ENCODE data around the gene KDM4B. TPM values are rescaled to one million over a fixed set of nuclear protein-coding genes. Genes with fewer than 3 reads are reported as not detected.
"Not testable (repeated sequence)": the region's sequence is repeated elsewhere in the genome, so short reads cannot be mapped to it uniquely, and the experiment has no call there.

The KDM4B gene
- total RNA-seq, 1 donor from 2014 or later: 21.2 TPM

GRCh38 chr19:4951656-4952055 is 17.3 kb upstream of the KDM4B start:
- DNase-seq (ENCODE audit: low read depth): no peak
- Histone ChIP-seq H3K4me3 (ENCODE audit: low read depth, low read length) (no peak overlapping the region), H3K27me3 (ENCODE audit: control insufficient read depth, insufficient read depth, low read length) (no peaks in the 10 kb centered on the region), H3K36me3 (ENCODE audit: control insufficient read depth, insufficient read depth, low read length) (no peaks in the 10 kb centered on the region)
- TF ChIP-seq, protein P1, sequence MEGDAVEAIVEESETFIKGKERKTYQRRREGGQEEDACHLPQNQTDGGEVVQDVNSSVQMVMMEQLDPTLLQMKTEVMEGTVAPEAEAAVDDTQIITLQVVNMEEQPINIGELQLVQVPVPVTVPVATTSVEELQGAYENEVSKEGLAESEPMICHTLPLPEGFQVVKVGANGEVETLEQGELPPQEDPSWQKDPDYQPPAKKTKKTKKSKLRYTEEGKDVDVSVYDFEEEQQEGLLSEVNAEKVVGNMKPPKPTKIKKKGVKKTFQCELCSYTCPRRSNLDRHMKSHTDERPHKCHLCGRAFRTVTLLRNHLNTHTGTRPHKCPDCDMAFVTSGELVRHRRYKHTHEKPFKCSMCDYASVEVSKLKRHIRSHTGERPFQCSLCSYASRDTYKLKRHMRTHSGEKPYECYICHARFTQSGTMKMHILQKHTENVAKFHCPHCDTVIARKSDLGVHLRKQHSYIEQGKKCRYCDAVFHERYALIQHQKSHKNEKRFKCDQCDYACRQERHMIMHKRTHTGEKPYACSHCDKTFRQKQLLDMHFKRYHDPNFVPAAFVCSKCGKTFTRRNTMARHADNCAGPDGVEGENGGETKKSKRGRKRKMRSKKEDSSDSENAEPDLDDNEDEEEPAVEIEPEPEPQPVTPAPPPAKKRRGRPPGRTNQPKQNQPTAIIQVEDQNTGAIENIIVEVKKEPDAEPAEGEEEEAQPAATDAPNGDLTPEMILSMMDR (IDR thresholded peaks at IDR 0.05; ENCODE audit: insufficient read depth, low read length, poor library complexity, severe bottlenecking): no peak

- no peak for DNase-seq (ENCODE audit: low read depth)
- H3K36me3 ChIP-seq (ENCODE audit: control insufficient read depth, insufficient read depth, low read length): no peaks in the 10 kb centered on the region
- no peak overlapping the region for H3K4me3 ChIP-seq (ENCODE audit: low read depth, low read length)
- no peaks in the 10 kb centered on the region for H3K27me3 ChIP-seq (ENCODE audit: control insufficient read depth, insufficient read depth, low read length)
- TF ChIP-seq, protein P1 (IDR thresholded peaks at IDR 0.05; ENCODE audit: insufficient read depth, low read length, poor library complexity, severe bottlenecking): no peak
These were observed 16.0 kb upstream of the KDM4B start for GRCh38 chr19:4952945-4953344.

- H3K36me3 ChIP-seq (ENCODE audit: control insufficient read depth, insufficient read depth, low read length); H3K27me3 ChIP-seq (ENCODE audit: control insufficient read depth, insufficient read depth, low read length); H3K4me3 ChIP-seq (ENCODE audit: low read depth, low read length): not testable (repeated sequence)
These were observed 14.4 kb upstream of the KDM4B start for GRCh38 chr19:4954320-4955149.

DNA sequence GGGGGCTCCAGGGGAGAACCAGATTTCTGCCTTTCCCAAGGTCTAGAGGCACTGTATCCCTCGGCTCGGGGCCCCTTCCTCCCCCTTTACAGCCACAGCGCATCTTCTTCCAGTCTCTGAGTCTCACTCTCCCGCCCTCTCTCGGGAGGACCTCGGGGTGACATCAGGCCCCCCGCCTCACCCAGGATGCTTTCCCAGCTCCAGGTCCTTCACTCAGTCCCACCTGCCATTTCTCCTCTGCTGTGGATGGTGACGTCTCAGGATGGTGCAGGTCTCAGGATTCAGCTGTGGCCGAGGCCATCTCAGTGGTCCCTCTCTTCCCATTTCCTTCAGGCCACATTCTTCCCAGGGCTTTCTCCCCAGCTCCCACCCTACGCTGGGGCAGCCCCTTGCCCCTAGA is 13.6 kb upstream of the KDM4B start:
- TF ChIP-seq, protein P1 (IDR thresholded peaks at IDR 0.05; ENCODE audit: insufficient read depth, low read length, poor library complexity, severe bottlenecking): no peak
- Histone ChIP-seq H3K36me3 (ENCODE audit: control insufficient read depth, insufficient read depth, low read length) (peaks cover 1% of the 10 kb centered on the region), H3K27me3 (ENCODE audit: control insufficient read depth, insufficient read depth, low read length) (no peaks in the 10 kb centered on the region), H3K4me3 (ENCODE audit: low read depth, low read length) (no peak overlapping the region)
- DNase-seq (ENCODE audit: low read depth): no peak

More at GRCh38 chr19:4954320-4955149, 14.4 kb upstream of the KDM4B start:
- DNase-seq (ENCODE audit: low read depth): not testable (repeated sequence)

GRCh38 chr19:4957981-4958380 is 10.9 kb upstream of the KDM4B start:
- Histone ChIP-seq H3K4me3 (ENCODE audit: low read depth, low read length) (no peak overlapping the region), H3K36me3 (ENCODE audit: control insufficient read depth, insufficient read depth, low read length) (peaks cover 1% of the 10 kb centered on the region), H3K27me3 (ENCODE audit: control insufficient read depth, insufficient read depth, low read length) (no peaks in the 10 kb centered on the region)
- no peak for DNase-seq (ENCODE audit: low read depth)
- TF ChIP-seq, protein P1 (IDR thresholded peaks at IDR 0.05; ENCODE audit: insufficient read depth, low read length, poor library complexity, severe bottlenecking): no peak

DNA sequence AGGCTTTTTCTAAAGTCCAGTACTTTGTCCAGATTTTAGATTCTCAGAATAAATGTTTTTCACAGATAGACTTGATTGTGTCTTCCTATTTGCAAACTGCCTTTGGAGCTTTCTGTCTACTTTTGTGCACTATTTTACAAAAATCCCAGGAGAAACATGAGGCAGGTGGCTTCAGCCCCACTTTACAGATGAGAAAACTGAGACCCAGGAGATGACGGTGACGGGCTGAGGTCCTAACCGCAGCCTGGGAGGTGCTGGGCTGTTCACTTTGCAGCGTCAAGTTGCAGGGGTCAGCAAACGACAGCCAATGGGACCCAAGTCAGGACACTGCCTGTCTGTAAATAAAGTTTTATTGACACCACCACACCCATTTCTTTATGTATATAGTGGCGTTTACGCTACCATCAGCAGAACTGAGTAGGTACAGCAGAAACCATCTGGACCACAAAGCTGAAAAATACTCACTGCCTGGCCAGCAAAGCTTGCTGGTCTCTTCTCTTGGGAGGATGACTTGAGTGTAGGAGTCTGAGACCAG is 6.8 kb upstream of the KDM4B start:
- no peak for DNase-seq (ENCODE audit: low read depth)
- TF ChIP-seq, protein P1 (IDR thresholded peaks at IDR 0.05; ENCODE audit: insufficient read depth, low read length, poor library complexity, severe bottlenecking): no peak
- H3K27me3 ChIP-seq (ENCODE audit: control insufficient read depth, insufficient read depth, low read length): no peaks in the 10 kb centered on the region
- H3K4me3 ChIP-seq (ENCODE audit: low read depth, low read length): no peak overlapping the region
- H3K36me3 ChIP-seq (ENCODE audit: control insufficient read depth, insufficient read depth, low read length): peaks cover 1% of the 10 kb centered on the region

Measured in kidney epithelial cell (primary cell).